NCI-H748 (cell line): Measurements from ENCODE around the gene RGS9BP.
"Not testable (repeated sequence)": the region's sequence is repeated elsewhere in the genome, so short reads cannot be mapped to it uniquely, and the experiment has no call there.

ENCODE experiments used
- DNase-seq: peaks from one replicate; lab custom pipeline; 2025; ENCODE audit not compliant: unreplicated experiment; lab: John Stamatoyannopoulos, UW

The RGS9BP gene

GRCh38 chr19:32694851-32695250 lies 19.2 kb downstream of the RGS9BP start:
- DNase-seq, result not testable (repeated sequence)

DNA sequence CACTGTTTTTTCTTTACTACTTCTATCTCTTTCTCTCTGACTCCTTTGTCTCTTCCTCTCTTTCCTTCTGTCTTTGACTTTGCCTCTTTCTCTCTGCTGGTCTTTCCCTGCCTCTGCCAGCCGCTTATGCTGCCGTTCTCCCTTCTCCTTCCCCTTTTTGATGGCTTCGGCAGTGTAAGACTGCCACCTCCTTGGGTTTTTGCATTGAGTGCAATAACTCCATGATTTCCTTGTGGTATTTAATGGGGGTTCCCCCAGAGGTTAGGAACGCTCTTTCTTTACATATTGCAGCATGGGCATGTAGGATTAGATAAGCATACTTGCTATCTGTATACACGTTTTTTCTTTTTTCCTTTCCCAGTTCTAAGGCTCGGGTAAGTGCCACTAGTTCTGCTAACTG lies 19.9 kb downstream of the RGS9BP start:
- DNase-seq, result not testable (repeated sequence)

GRCh38 chr19:32696771-32697170 lies 21.1 kb downstream of the RGS9BP start:
- DNase-seq, result not testable (repeated sequence)

DNA sequence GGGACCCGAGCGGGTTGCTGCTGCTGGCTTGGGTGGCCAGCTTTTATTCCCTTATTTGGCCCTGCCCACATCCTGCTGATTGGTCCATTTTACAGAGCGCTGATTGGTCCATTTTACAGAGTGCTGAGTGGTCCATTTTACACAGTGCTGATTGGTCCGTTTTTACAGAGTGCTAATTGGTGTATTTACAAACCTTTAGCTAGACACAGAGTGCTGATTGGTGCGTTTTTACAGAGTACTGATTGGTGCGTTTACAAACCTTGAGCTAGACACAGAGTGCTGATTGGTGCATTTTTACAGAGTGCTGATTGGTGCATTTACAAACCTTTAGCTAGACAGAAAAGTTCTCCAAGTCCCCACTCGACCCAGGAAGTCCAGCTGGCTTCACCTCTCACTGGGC lies 24.5 kb downstream of the RGS9BP start:
- not testable (repeated sequence) for DNase-seq

DNA sequence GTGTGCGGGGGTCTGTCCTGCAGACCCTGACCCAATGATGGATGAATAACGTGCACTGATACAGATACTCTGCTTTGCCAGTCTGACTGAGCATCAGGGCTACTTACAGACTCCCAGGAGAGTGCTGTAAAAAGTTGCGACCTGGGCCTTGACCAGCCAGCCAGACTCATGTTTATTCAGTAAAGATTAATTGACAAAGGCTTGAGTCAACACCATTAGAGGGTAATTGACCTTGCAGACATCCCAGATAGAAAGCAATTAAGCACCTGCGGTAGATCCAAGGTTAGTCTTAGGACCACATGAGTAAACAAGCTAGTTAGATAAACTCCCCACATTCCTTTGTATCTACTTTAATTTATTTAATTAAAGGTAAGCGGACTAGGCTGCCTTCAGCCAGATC lies 26.4 kb downstream of the RGS9BP start:
- DNase-seq, result peak; percentile 89

- not testable (repeated sequence) for DNase-seq
Measured at GRCh38 chr19:32704006-32704405, 28.4 kb downstream of the RGS9BP start.

GRCh38 chr19:32708457-32708856 lies 32.8 kb downstream of the RGS9BP start:
- no peak for DNase-seq

DNA sequence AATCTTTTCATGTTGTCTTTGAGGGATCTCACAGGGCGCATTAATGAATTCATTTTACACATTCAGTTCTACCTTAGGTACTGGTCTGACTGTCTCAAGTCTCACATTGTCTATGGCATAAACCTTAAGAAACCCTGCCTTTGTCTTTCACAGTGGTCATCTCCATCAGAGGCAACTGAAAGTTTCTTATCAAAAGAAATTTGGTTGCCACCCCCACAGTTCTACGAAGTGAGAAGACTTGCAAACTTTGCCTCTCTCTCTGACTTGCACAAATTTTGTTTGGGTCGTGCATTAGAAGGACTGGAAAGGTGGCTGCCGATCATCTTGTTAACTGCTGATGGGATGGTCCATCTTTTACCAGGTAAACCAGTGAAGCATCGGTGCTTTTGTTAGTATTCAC lies 33.4 kb downstream of the RGS9BP start:
- no peak for DNase-seq

- DNase-seq, result no peak
Measured at GRCh38 chr19:32711747-32712146, 36.1 kb downstream of the RGS9BP start.

- DNase-seq, result not testable (repeated sequence)
Measured at GRCh38 chr19:32716203-32716602, 40.6 kb downstream of the RGS9BP start.

DNA sequence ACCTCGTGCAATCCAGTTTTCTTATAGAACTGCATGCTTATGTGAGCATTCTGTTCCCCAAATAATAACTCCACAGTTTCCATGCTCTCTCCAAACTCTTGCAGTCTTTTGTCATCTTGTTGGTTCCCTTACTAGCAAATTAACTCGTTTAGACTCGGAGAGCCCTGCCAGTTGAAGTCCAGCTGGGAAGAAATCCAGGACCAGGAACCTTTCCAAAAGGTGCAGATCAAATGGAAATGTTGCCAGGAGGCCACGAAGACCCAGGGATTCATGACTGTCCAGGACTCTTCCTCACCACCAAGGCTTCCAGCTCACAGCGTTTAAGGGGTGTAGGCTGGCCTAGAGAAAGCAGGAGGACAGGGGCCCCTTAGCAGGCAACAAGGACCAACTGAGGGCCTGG lies 41.8 kb downstream of the RGS9BP start:
- DNase-seq, result no peak

GRCh38 chr19:32718286-32718685 lies 42.6 kb downstream of the RGS9BP start:
- DNase-seq, result no peak

- DNase-seq, result no peak
Measured at GRCh38 chr19:32719611-32720059, 44.0 kb downstream of the RGS9BP start, which contains the start of gene TDRD12. Gene TDRD12, plus strand, starts transcription at chr19:32719767. Its CDS starts 306 bp downstream, at chr19:32720073.

- no peak for DNase-seq
Measured at GRCh38 chr19:32720216-32720935, 44.7 kb downstream of the RGS9BP start.

DNA sequence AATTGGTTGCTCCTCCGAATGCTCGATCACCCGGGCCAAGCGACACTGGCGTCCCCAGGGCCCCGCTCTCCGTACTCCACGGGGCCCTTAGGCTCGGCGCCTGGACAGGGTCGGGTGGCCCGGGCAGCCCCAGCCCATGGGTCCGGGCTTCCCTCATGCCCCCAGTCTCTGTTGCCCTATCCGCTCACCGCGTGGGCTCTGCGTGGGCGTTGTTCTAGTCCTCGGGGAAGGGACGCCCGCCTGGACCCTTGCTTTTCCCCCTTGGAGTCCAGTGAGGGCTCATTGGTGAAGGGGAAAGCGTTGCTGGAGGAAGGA lies 45.2 kb downstream of the RGS9BP start:
- no peak for DNase-seq
